HG03108 (cell line): ENCODE results near the gene ZNF630.
"Not testable (repeated sequence)": the region's sequence is repeated elsewhere in the genome, so short reads cannot be mapped to it uniquely, and the experiment has no call there.

Experiments used
- ATAC-seq: cut with Tn5 transposase; IDR thresholded peaks from one replicate; pipeline ENCODE4 v1.9.1; 2021; ENCODE audit warnings: moderate library complexity; ENCODE audit not compliant: unreplicated experiment

Gene ZNF630

DNA sequence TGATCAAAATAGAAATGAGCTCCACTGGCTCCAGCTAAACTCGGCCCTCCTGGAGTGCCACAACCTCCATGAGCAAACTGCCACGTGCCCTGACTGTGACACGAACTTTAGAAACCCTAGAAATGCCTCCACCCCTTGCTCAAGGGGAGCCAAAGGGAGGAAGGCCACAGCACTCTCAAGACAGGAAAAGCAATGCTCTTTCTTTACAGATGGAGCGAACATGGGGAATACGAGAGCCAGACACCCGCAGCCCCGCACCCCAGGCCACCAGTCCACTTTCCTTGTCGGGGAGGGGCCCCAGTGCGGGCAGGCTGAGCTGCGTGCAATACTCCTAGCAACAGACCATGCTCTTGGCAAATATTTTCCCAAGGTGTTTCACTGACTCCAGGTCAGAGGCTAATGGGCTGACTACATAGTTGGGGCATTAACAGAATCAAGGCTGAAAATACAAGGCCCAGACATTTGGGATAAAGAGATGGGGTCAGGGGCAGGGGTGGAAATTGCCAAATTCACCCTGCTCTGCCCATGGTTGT, 40.7 kb downstream of the ZNF630 start:
- not testable (repeated sequence) for ATAC-seq

DNA sequence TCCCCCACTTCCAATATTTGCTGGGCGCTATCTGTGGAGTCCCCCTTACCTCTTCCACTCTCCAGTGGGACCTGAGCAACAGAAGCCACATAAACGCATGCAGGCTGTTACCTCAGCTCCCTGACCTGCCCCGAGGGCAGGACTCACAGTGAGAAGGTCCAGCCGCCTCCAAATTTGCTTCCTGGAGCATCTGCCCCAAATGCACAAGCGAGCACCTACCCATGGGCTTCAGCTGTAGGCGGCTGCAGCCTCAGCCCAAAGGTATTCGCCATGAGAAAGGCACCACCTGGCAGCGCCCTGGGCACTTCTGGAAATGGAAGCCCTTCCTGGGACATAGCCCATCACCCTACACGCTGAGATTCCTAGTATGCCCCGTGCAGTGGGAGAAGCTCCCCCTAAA, 41.2 kb downstream of the ZNF630 start:
- no peak for ATAC-seq

DNA sequence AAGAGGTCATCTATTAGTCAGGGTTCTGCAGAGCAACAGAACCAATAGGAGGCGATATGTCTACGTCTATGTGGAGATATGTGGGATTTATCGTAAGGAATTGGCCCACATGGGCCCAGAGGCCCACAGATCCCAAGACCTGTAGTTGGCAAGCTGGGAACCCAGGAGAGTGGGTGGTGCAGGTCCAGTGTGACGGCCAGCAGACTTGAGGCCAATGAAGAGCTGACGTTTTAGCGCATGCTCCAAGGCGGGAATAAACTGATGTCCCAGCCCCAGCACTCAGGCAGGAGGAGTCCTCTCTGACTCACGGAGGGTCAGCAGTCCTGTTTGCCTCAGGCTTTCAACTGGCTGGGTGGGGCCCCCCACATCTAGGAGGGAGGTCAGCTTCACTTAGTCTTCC, 43.3 kb downstream of the ZNF630 start:
- no peak for ATAC-seq

DNA sequence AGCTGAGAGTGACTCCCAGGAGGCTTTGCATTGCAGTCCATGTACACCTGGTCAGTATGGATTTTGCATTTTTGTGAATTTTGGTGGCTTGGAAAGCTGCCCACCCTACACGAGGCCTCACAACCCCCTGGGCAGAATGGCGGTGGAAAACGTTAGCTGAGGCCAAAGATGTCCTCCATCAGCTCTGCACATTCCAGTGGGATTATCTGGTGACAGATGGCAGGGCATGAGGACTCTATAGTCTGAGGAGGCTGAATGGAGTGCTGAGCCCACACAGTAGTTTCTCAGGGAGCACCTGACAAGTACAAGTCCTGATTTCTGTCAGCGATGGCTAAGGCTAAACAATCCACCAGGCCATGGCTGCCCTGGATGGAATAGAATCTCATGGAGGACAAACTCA, 43.9 kb downstream of the ZNF630 start:
- not testable (repeated sequence) for ATAC-seq

- no peak for ATAC-seq
Observed at GRCh38 chrX:48025561-48025960, 45.9 kb downstream of the ZNF630 start.

DNA sequence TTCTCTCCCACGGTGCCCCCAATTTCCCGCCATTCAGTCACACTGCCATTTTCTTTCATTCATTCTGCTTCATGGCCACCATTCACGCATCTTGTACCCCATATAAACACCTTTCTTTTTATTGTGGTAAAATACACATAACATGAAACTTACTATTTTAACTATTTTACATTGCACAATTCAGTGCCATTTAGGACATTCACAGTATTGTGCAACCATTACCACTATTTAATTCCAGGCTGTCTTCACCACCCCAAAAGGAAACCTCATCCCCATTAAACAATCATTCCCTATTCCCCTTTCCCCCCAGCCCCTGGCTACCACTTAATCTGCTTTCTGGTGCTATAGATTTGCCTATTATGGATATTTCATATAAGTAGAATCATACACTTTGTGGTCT, 48.7 kb downstream of the ZNF630 start:
- ATAC-seq: no peak

GRCh38 chrX:48022100-48022499, 49.3 kb downstream of the ZNF630 start:
- ATAC-seq: no peak

DNA sequence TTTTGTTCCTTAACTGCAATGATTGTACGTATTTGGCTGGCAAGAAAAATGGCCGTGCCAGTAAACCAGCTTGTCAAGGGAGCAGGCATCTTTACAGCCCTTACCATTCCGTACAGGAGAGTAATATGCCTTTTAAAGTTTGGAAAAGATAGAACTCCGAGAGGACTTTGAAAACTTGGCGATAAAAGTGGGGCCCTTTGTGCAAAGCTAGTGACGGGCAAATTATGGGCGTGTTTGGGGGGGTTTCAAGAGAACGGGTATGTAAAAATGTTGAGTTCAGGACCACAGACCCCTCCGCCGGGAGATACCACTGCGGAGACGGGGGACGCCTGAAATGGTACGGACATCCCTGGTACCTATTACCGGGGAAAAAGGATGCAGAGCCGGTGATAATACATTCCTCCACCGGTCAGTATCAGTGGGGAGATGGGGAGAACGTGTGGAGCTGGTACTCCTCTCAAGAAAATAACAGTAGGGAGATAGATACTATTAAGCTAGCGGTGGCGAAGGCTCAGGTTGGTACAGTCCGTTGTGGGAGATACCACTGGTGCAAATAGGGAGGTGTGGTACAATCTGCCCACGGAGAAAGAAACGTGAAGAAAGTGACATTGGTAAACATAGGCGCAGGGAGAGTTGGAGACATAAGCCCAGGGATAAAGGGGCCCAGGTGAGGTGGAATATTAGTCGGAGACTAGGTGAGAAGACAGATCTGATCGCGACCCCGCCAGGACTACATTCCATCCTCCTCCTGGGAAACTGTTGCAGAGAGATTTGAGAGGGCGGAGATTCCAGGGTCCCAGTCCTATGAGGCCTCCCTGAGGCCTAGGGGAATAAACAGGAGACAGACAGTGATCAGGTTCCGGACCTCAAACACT, 50.2 kb downstream of the ZNF630 start:
- peak; percentile 53 for ATAC-seq

- ATAC-seq: not testable (repeated sequence)
Observed at GRCh38 chrX:48020472-48020871, 51.0 kb downstream of the ZNF630 start.

- not testable (repeated sequence) for ATAC-seq
Observed at GRCh38 chrX:48019892-48020291, 51.5 kb downstream of the ZNF630 start.

DNA sequence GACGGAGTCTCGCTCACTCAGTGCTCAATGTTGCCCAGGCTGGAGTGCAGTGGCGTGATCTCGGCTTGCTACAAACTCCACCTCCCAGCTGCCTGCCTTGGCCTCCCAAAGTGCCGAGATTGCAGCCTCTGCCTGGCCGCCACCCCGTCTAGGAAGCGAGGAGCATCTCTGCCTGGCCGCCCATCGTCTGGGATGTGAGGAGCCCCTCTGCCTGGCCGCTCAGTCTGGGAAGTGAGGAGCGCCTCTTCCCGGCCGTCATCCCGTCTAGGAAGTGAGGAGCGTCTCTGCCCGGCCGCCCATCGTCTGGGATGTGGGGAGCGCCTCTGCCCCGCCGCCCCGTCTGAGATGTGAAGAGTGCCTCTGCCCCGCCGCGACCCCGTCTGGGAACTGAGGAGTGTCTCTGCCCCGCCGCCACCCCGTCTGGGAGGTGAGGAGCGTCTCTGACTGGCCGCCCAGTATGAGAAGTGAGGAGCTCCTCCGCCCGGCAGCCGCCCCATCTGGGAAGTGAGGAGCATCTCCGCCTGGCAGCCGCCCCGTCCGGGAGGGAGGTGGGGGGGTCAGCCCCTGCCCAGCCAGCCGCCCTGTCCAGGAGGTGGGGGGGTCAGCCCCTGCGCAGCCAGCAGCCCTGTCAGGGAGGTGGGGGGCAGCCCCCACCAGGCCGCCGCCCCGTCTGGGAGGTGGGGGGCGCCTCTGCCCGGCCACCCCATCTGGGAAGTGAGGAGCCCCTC, 54.7 kb downstream of the ZNF630 start:
- not testable (repeated sequence) for ATAC-seq

DNA sequence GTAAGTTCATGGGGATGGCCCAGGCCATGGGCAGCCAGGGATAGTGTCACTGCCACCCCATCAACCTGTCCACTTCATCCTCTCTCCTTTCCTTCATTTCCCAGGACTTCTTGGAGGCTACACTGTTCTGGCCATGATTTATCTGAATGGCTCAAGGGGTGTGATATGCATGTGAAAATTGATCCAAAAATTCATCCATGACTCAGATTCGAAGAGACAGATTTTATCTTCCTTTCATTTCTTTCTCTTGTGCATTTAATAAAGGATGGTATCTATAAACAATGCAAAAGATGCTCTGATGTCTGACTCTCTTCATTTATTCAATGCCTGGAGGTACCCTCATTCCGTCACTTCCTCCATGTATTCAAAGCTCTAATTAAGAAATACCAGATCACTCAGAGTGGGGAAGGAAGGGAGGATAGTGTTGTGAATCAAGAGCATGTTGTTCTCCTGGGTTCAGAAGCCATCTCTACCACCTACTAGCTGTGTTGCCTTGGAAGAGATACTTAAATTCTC, 61.9 kb downstream of the ZNF630 start:
- ATAC-seq: not testable (repeated sequence)
